Measurements from ENCODE around the gene FSHR.

Gene FSHR

DNA sequence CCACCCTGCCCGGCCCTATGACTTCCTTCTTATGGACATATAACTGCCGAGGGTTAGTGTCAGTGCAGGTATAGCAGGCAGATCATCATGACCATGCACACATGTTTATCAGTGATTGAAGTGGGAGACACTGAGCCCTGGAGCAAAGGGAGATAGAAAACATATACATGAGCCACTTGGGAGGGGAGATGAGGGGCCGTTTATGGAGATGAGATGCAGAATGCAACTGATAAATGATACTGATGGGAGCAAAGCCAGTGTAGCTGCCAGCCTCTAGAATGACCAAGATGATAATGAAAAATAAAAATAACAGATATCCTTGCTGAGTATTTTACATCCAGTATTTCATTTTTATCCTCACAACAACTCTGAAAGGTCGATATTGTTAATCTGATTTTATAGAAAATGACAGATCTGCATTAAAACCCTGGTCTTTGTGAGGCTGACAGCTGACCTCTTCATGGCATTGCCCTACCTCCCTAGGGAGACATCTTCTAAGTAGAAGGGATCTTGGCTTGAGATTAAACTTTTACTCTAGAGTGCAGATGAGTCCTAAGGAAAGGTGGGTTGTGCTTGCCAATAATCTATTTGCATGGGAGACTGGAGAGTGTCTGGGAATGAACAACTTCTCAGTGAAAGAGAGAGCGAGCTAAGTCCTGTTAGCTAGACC, 220.4 kb downstream of the FSHR start:
- no peak overlapping the region for H2AFZ ChIP-seq (ENCODE audit: low read length)
- no peak overlapping the region for H3K4me3 ChIP-seq (ENCODE audit: low read length)
- H3K36me3 ChIP-seq (replicated peaks; ENCODE audit: insufficient read depth, low read length), result no peaks in the 10 kb centered on the region
- no peaks in the 10 kb centered on the region for H3F3A ChIP-seq (ENCODE audit: insufficient read depth, low read length)
- H3K4me1 ChIP-seq (ENCODE audit: low read length), result no peaks in the 10 kb centered on the region
- H3K27me3 ChIP-seq (replicated peaks; ENCODE audit: insufficient read depth, low read length), result no peaks in the 10 kb centered on the region
- no peak overlapping the region for H3K9ac ChIP-seq (ENCODE audit: low read length)
- no peaks in the 10 kb centered on the region for H3K79me2 ChIP-seq (ENCODE audit: low read length)
- no peak overlapping the region for H3K4me2 ChIP-seq (ENCODE audit: low read depth, low read length)
- H3K27ac ChIP-seq (ENCODE audit: low read length), result no peak overlapping the region
- H4K20me1 ChIP-seq (ENCODE audit: insufficient read depth, low read length), result no peaks in the 10 kb centered on the region
- DNase-seq, result no peak
- H3K9me3 ChIP-seq (replicated peaks; ENCODE audit: insufficient read depth, low read length), result no peaks in the 10 kb centered on the region
- no peak for TF ChIP-seq EZH2 (optimal IDR thresholded peaks at IDR 0.05; ENCODE audit: low read depth, low read length)
- TF ChIP-seq, protein P1, sequence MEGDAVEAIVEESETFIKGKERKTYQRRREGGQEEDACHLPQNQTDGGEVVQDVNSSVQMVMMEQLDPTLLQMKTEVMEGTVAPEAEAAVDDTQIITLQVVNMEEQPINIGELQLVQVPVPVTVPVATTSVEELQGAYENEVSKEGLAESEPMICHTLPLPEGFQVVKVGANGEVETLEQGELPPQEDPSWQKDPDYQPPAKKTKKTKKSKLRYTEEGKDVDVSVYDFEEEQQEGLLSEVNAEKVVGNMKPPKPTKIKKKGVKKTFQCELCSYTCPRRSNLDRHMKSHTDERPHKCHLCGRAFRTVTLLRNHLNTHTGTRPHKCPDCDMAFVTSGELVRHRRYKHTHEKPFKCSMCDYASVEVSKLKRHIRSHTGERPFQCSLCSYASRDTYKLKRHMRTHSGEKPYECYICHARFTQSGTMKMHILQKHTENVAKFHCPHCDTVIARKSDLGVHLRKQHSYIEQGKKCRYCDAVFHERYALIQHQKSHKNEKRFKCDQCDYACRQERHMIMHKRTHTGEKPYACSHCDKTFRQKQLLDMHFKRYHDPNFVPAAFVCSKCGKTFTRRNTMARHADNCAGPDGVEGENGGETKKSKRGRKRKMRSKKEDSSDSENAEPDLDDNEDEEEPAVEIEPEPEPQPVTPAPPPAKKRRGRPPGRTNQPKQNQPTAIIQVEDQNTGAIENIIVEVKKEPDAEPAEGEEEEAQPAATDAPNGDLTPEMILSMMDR (IDR thresholded peaks at IDR 0.05; ENCODE audit: low read length), result no peak
- TF ChIP-seq EZH2phosphoT487 (IDR thresholded peaks at IDR 0.05; ENCODE audit: low read length), result no peak
- no peaks in the 10 kb centered on the region for H3K9me2 ChIP-seq (replicated peaks; ENCODE audit: insufficient read depth, low read length)

DNA sequence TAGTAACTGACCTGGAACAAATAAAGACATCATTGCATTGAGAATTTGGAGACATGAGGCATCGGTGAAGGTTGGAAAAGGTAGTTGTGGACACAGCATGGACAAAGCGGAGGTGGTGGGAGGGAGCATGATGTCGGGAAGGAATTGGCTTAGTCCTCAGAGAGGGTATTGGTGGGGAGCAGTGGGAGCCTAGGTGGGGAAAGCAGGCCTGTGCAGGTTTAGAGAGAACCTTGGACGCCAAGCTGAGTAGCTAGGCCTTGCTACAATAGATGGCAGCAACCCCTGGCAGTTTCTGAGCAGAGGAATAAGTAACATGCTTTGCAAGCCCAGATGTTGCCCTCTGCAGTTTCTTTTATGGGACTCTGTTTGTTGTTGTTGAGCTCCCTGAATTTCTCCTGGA, 221.6 kb downstream of the FSHR start:
- DNase-seq, result no peak
- no peak overlapping the region for H2AFZ ChIP-seq (ENCODE audit: low read length)
- no peak overlapping the region for H3K9ac ChIP-seq (ENCODE audit: low read length)
- H3K79me2 ChIP-seq (ENCODE audit: low read length), result no peaks in the 10 kb centered on the region
- H3K9me3 ChIP-seq (replicated peaks; ENCODE audit: insufficient read depth, low read length), result no peaks in the 10 kb centered on the region
- no peaks in the 10 kb centered on the region for H3K4me1 ChIP-seq (ENCODE audit: low read length)
- H3K27me3 ChIP-seq (replicated peaks; ENCODE audit: insufficient read depth, low read length), result no peaks in the 10 kb centered on the region
- no peak overlapping the region for H3K27ac ChIP-seq (ENCODE audit: low read length)
- no peaks in the 10 kb centered on the region for H3K36me3 ChIP-seq (replicated peaks; ENCODE audit: insufficient read depth, low read length)
- no peaks in the 10 kb centered on the region for H3K9me2 ChIP-seq (replicated peaks; ENCODE audit: insufficient read depth, low read length)
- no peaks in the 10 kb centered on the region for H4K20me1 ChIP-seq (ENCODE audit: insufficient read depth, low read length)
- no peaks in the 10 kb centered on the region for H3F3A ChIP-seq (ENCODE audit: insufficient read depth, low read length)
- H3K4me3 ChIP-seq (ENCODE audit: low read length), result no peak overlapping the region
- no peak overlapping the region for H3K4me2 ChIP-seq (ENCODE audit: low read depth, low read length)
- TF ChIP-seq, protein P1 (IDR thresholded peaks at IDR 0.05; ENCODE audit: low read length), result no peak
- TF ChIP-seq EZH2phosphoT487 (IDR thresholded peaks at IDR 0.05; ENCODE audit: low read length) (no peak), EZH2 (optimal IDR thresholded peaks at IDR 0.05; ENCODE audit: low read depth, low read length) (no peak)

DNA sequence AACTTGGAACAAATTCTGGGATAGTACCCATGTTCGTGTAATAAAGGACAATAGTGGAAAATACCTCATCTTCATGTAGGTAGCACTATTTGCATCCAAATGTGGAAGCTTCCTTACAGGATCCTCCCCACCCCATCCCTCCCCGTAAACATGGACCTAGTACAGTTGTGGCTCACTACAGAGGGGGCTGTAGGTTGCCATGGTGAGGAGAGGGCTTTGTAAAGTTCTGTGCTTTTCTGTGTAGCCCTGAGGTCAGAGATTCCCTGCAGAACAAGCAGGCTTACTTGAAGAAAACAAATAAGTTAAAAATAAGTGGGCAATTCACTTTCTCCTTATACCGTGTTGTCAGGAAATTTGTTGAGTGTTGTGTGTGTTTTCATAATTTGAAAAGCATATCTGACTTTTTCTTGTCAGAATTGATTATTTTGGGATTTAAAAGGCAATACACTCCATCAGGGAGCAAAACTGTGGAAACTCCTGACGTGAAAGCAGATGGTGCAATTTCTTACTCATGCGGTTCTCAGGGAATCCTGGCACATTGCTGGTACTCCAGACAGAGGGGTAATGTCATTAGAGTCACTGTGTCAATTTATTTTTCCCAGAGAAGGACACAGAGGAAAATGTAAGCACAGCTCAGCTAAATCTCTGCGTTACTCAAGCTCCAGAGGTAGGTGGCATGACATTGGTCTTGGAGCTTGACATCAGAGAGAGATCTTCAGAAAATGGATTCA, 224.6 kb downstream of the FSHR start:
- no peak overlapping the region for H3K4me3 ChIP-seq (ENCODE audit: low read length)
- H3K9ac ChIP-seq (ENCODE audit: low read length), result no peak overlapping the region
- H3K4me2 ChIP-seq (ENCODE audit: low read depth, low read length), result no peak overlapping the region
- TF ChIP-seq EZH2 (optimal IDR thresholded peaks at IDR 0.05; ENCODE audit: low read depth, low read length), result no peak
- TF ChIP-seq, protein P1 (IDR thresholded peaks at IDR 0.05; ENCODE audit: low read length), result no peak
- TF ChIP-seq EZH2phosphoT487 (IDR thresholded peaks at IDR 0.05; ENCODE audit: low read length), result no peak
- no peaks in the 10 kb centered on the region for H3K4me1 ChIP-seq (ENCODE audit: low read length)
- no peak overlapping the region for H2AFZ ChIP-seq (ENCODE audit: low read length)
- no peaks in the 10 kb centered on the region for H3K36me3 ChIP-seq (replicated peaks; ENCODE audit: insufficient read depth, low read length)
- no peaks in the 10 kb centered on the region for H3K27me3 ChIP-seq (replicated peaks; ENCODE audit: insufficient read depth, low read length)
- no peak overlapping the region for H3K27ac ChIP-seq (ENCODE audit: low read length)
- no peak for DNase-seq
- no peaks in the 10 kb centered on the region for H4K20me1 ChIP-seq (ENCODE audit: insufficient read depth, low read length)
- no peaks in the 10 kb centered on the region for H3K9me3 ChIP-seq (replicated peaks; ENCODE audit: insufficient read depth, low read length)
- H3K79me2 ChIP-seq (ENCODE audit: low read length), result no peaks in the 10 kb centered on the region
- H3K9me2 ChIP-seq (replicated peaks; ENCODE audit: insufficient read depth, low read length), result no peaks in the 10 kb centered on the region
- H3F3A ChIP-seq (ENCODE audit: insufficient read depth, low read length), result no peaks in the 10 kb centered on the region

Measured in MM.1S (cell line).